HepG2 (cell line): ENCODE data around the gene WDR35. TPM values are rescaled to one million over a fixed set of nuclear protein-coding genes. Genes with fewer than 3 reads are reported as not detected.

ENCODE experiments used
- BORCS8-MEF2B ChIP-seq: sonication (generic); formaldehyde crosslinking; IDR thresholded peaks from 2 replicates; pipeline ENCODE4 v1.8.0; 2022; ENCODE audit warnings: mild to moderate bottlenecking, missing genetic modification reagents
- CCAR2 ChIP-seq: fragments of 200-400 bp; formaldehyde crosslinking; optimal IDR thresholded peaks from 2 replicates; pipeline ENCODE3; 2018; ENCODE audit warnings: low read depth, mild to moderate bottlenecking, low read length, moderate library complexity
- FIP1L1 ChIP-seq: fragments of 200-400 bp; formaldehyde crosslinking; IDR thresholded peaks from 2 replicates; pipeline ENCODE4 v1.6.1; 2018; ENCODE audit warnings: low read depth, mild to moderate bottlenecking, low read length, moderate library complexity, borderline replicate concordance; ENCODE audit not compliant: insufficient read depth
- FOXA1 ChIP-seq, 2 experiments: fragments of 450-650 bp in 1 of 2; sonication (generic) in 1 of 2; formaldehyde crosslinking in 1 of 2; IDR thresholded peaks; 2 replicates each; pipeline versions ENCODE4 v1.4.0 to v1.6.1; 2016 to 2020; ENCODE audit warnings: missing genetic modification reagents in 1 of 2
- FOXK2 ChIP-seq: fragments of 450-650 bp; IDR thresholded peaks from 2 replicates; pipeline ENCODE4 v1.6.1; 2016
- HNRNPK ChIP-seq: fragments of 200-400 bp; formaldehyde crosslinking; IDR thresholded peaks from 2 replicates; pipeline ENCODE4 v1.6.1; 2018; ENCODE audit warnings: low read length, low read depth, moderate library complexity, mild to moderate bottlenecking; ENCODE audit not compliant: poor library complexity, severe bottlenecking
- MATR3 ChIP-seq: sonication (generic); formaldehyde crosslinking; IDR thresholded peaks from 2 replicates; pipeline ENCODE4 v1.4.0; 2020; ENCODE audit warnings: missing genetic modification reagents
- MIER3 ChIP-seq: IDR thresholded peaks from 2 replicates; pipeline ENCODE4 v1.6.1; 2016; ENCODE audit warnings: missing compliant biosample characterization, borderline replicate concordance
- SNAPC2 ChIP-seq: sonication (generic); formaldehyde crosslinking; IDR thresholded peaks from 2 replicates; pipeline ENCODE4 v1.8.1; 2022; ENCODE audit warnings: mild to moderate bottlenecking, missing genetic modification reagents
- TEAD3 ChIP-seq: optimal IDR thresholded peaks from 2 replicates; pipeline ENCODE3; 2016; ENCODE audit warnings: borderline replicate concordance
- ZKSCAN5 ChIP-seq: sonication (generic); formaldehyde crosslinking; IDR thresholded peaks from 2 replicates; pipeline ENCODE4 v1.5.1; 2020; ENCODE audit warnings: mild to moderate bottlenecking, missing genetic modification reagents
- ZNF205 ChIP-seq: IDR thresholded peaks from 2 replicates; pipeline ENCODE4 v1.6.1; 2018; ENCODE audit warnings: missing biosample characterization, missing genetic modification reagents
- ZNF780A ChIP-seq: sonication (generic); formaldehyde crosslinking; IDR thresholded peaks from 2 replicates; pipeline ENCODE4 v1.8.0; 2022; ENCODE audit warnings: mild to moderate bottlenecking, missing genetic modification reagents, moderate library complexity
- ZNF878 ChIP-seq: sonication (generic); formaldehyde crosslinking; IDR thresholded peaks from 2 replicates; pipeline ENCODE4 v1.8.1; 2023; ENCODE audit warnings: mild to moderate bottlenecking, missing genetic modification reagents, moderate library complexity
- polyA plus RNA-seq, 8 experiments: library from polyadenylated mRNA; depleted of rRNA in 3 of 8; stranded (reverse) in 7 of 8; unstranded in 1 of 8; fragments of >200 nt; fragmentation: Illumina TruSeq in 4 of 8; extraction: Trizol in 4 of 8; gene quantifications; 2 replicates each; pipeline versions ENCODE4 v1.2.1 to v1.2.3, GENCODE V29; 2011 to 2016; ENCODE audit warnings: low read depth in 4 of 8, missing spikeins in 1 of 8, mixed read lengths in 1 of 8; ENCODE audit not compliant: insufficient read depth in 1 of 8
- total RNA-seq, 5 experiments: library from RNA; depleted of rRNA; stranded (reverse); fragments of >200 nt; fragmentation: Illumina TruSeq; extraction: Trizol; gene quantifications; 2 replicates each; pipeline ENCODE4 v1.2.3, GENCODE V29; 2016; ENCODE audit warnings: low read depth in 1 of 5
- TF ChIP-seq, protein P1 (sequence below): sonication (generic); formaldehyde crosslinking; IDR thresholded peaks from 2 replicates; pipeline ENCODE4 v1.4.0; 2020; ENCODE audit warnings: missing genetic modification reagents, mild to moderate bottlenecking, borderline replicate concordance
- TF ChIP-seq, protein P2 (sequence below): sonication (generic); formaldehyde crosslinking; IDR thresholded peaks from 2 replicates; pipeline ENCODE4 v1.4.0; 2020; ENCODE audit warnings: mild to moderate bottlenecking, missing genetic modification reagents
- TF ChIP-seq, protein P3 (sequence below): sonication (generic); formaldehyde crosslinking; IDR thresholded peaks from 2 replicates; pipeline ENCODE4 v1.8.0; 2022; ENCODE audit warnings: missing genetic modification reagents, mild to moderate bottlenecking, borderline replicate concordance
- TF ChIP-seq, protein P4 (sequence below): sonication (generic); formaldehyde crosslinking; IDR thresholded peaks from 2 replicates; pipeline ENCODE4 v1.8.1; 2022; ENCODE audit warnings: mild to moderate bottlenecking, missing genetic modification reagents
- TF ChIP-seq, protein P5 (sequence below): sonication (generic); formaldehyde crosslinking; IDR thresholded peaks from 2 replicates; pipeline ENCODE4 v1.4.0; 2020; ENCODE audit warnings: missing genetic modification reagents
- TF ChIP-seq, protein P6 (sequence below): sonication (generic); formaldehyde crosslinking; IDR thresholded peaks from 2 replicates; pipeline ENCODE4 v1.4.0; 2020; ENCODE audit warnings: mild to moderate bottlenecking, missing genetic modification reagents

The WDR35 gene
- total and polyA plus RNA-seq, 2 of the 13 experiments (the other 11 are each of a cell fraction or from before 2014, with no cell fraction given): 11.1 to 19.6 TPM

DNA sequence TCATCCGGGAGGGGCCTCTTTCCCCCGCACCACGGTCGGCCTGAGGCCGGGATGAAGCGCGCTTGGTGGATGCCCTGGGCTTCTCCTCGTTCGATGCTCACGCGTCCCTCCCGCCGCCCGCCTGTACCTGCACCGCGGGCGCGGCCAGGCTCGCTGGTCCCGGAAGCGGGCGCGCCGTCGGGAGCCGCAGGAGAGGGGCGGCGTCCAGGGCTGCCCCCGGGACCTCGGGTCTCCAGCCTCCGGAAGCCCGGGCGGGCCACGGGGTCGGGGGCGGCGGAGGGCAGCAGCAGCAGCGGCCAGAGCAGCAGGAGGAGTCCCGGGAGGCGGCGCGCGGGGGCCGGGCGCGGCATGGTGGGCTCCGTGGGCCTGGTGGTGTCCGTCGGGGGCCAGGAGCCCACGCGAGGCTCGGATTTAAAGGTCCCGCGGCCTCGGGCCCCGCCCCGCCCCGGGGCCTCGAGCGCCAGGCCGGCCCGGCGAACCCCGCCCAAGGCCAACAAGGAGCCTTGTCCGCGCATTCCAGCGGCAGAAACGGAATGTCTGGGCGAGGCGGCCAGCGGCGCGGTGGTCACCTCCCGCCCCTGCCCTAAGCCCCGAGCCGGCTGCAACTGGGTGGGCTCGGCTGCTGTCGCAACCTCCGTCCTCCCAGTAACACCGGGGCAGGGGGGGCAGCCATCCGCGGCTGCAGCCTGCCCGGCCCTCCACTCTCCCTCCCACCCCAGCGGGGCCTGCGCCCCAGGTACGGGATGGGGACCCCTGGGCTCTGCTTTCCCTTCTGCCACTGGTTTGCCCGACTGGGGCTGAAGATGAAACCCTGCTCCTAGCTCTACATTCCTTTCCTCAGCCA lies 22.6 kb upstream of the WDR35 start, which contains the start of gene MATN3 (continued):
- TF ChIP-seq, protein P1, sequence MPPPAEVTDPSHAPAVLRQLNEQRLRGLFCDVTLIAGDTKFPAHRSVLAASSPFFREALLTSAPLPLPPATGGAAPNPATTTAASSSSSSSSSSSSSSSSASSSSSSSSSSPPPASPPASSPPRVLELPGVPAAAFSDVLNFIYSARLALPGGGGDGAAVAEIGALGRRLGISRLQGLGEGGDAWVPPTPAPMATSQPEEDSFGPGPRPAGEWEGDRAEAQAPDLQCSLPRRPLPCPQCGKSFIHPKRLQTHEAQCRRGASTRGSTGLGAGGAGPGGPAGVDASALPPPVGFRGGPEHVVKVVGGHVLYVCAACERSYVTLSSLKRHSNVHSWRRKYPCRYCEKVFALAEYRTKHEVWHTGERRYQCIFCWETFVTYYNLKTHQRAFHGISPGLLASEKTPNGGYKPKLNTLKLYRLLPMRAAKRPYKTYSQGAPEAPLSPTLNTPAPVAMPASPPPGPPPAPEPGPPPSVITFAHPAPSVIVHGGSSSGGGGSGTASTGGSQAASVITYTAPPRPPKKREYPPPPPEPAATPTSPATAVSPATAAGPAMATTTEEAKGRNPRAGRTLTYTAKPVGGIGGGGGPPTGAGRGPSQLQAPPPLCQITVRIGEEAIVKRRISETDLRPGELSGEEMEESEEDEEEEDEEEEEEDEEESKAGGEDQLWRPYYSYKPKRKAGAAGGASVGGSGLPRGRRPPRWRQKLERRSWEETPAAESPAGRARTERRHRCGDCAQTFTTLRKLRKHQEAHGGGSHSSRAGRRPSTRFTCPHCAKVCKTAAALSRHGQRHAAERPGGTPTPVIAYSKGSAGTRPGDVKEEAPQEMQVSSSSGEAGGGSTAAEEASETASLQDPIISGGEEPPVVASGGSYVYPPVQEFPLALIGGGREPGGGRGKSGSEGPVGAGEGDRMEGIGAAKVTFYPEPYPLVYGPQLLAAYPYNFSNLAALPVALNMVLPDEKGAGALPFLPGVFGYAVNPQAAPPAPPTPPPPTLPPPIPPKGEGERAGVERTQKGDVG (CRISPR knock-in tag): no peak
- TF ChIP-seq TEAD3 (CRISPR knock-in tag): peak; percentile 95
- TF ChIP-seq, protein P2, sequence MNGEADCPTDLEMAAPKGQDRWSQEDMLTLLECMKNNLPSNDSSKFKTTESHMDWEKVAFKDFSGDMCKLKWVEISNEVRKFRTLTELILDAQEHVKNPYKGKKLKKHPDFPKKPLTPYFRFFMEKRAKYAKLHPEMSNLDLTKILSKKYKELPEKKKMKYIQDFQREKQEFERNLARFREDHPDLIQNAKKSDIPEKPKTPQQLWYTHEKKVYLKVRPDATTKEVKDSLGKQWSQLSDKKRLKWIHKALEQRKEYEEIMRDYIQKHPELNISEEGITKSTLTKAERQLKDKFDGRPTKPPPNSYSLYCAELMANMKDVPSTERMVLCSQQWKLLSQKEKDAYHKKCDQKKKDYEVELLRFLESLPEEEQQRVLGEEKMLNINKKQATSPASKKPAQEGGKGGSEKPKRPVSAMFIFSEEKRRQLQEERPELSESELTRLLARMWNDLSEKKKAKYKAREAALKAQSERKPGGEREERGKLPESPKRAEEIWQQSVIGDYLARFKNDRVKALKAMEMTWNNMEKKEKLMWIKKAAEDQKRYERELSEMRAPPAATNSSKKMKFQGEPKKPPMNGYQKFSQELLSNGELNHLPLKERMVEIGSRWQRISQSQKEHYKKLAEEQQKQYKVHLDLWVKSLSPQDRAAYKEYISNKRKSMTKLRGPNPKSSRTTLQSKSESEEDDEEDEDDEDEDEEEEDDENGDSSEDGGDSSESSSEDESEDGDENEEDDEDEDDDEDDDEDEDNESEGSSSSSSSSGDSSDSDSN (CRISPR knock-in tag): peak; percentile 72
- TF ChIP-seq CCAR2: no peak
- no peak for TF ChIP-seq FOXA1 (IDR thresholded peaks at IDR 0.05)
- peak; percentile 63 for TF ChIP-seq FOXA1 (CRISPR knock-in tag; IDR thresholded peaks at IDR 0.05)
- no peak for TF ChIP-seq ZNF878 (CRISPR knock-in tag)
- no peak for TF ChIP-seq MIER3
- TF ChIP-seq FOXK2: no peak
- TF ChIP-seq, protein P3, sequence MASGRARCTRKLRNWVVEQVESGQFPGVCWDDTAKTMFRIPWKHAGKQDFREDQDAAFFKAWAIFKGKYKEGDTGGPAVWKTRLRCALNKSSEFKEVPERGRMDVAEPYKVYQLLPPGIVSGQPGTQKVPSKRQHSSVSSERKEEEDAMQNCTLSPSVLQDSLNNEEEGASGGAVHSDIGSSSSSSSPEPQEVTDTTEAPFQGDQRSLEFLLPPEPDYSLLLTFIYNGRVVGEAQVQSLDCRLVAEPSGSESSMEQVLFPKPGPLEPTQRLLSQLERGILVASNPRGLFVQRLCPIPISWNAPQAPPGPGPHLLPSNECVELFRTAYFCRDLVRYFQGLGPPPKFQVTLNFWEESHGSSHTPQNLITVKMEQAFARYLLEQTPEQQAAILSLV (CRISPR knock-in tag): peak; percentile 56; the same call in 1 of the 2 replicates
- TF ChIP-seq FIP1L1: no peak
- TF ChIP-seq HNRNPK: peak; percentile 35
- TF ChIP-seq, protein P4, sequence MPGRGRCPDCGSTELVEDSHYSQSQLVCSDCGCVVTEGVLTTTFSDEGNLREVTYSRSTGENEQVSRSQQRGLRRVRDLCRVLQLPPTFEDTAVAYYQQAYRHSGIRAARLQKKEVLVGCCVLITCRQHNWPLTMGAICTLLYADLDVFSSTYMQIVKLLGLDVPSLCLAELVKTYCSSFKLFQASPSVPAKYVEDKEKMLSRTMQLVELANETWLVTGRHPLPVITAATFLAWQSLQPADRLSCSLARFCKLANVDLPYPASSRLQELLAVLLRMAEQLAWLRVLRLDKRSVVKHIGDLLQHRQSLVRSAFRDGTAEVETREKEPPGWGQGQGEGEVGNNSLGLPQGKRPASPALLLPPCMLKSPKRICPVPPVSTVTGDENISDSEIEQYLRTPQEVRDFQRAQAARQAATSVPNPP (CRISPR knock-in tag): no peak; the same call in 1 of the 2 replicates
- 0 out of 2 replicates have a peak, but pooled peaks have one; percentile 12 for TF ChIP-seq BORCS8-MEF2B
- TF ChIP-seq SNAPC2 (CRISPR knock-in tag): no peak
- TF ChIP-seq ZNF780A (CRISPR knock-in tag): peak; percentile 36; the same call in 1 of the 2 replicates
- TF ChIP-seq, protein P5, sequence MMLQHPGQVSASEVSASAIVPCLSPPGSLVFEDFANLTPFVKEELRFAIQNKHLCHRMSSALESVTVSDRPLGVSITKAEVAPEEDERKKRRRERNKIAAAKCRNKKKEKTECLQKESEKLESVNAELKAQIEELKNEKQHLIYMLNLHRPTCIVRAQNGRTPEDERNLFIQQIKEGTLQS: 0 out of 2 replicates have a peak, but pooled peaks have one; percentile 6
- TF ChIP-seq MATR3 (CRISPR knock-in tag): no peak
- TF ChIP-seq, protein P6, sequence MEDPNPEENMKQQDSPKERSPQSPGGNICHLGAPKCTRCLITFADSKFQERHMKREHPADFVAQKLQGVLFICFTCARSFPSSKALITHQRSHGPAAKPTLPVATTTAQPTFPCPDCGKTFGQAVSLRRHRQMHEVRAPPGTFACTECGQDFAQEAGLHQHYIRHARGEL: no peak
- TF ChIP-seq ZNF205 (CRISPR knock-in tag): no peak
- no peak for TF ChIP-seq ZKSCAN5 (CRISPR knock-in tag)
